B cell (primary cell): ENCODE measurements around the gene HDAC9. TPM values are rescaled to one million over a fixed set of nuclear protein-coding genes. Genes with fewer than 3 reads are reported as not detected.

ENCODE experiments used
- ATAC-seq: fragments of 200-7000 bp; cut with Tn5 transposase; one replicate; pipeline ENCODE4 v1.10.0; 2021; ENCODE audit warnings: low read depth, mild to moderate bottlenecking, moderate number of reproducible peaks, moderate library complexity
- CTCF ChIA-PET: fragments of 350-600 bp; sonication (Branson Sonifier 250); formaldehyde crosslinking; loops from one replicate; lab custom pipeline; 2021; ENCODE audit warnings: antibody characterized with exemption, inconsistent platforms; lab: Charles Lee
- POLR2A ChIA-PET: fragments of 350-600 bp; sonication (Branson Sonifier 250); formaldehyde crosslinking; loops from one replicate; lab custom pipeline; 2021; ENCODE audit warnings: antibody characterized with exemption; lab: Charles Lee
- DNase-seq: peaks from one replicate; pipeline ENCODE4 v3.0.0; 2013
- H2AFZ ChIP-seq: 2 replicates; pipeline ENCODE4 v1.6.1; 2012; ENCODE audit warnings: mild to moderate bottlenecking, low read depth, low read length; ENCODE audit not compliant: insufficient read depth, poor library complexity, severe bottlenecking
- H3K27ac ChIP-seq, 2 donors: 1 replicate in 1 of 2; 2 replicates in 1 of 2; pipeline ENCODE4 v1.5.1; 2012 to 2013; ENCODE audit warnings: low read length in 2 of 2, mild to moderate bottlenecking in 2 of 2, moderate library complexity in 1 of 2
- H3K27me3 ChIP-seq, 4 experiments: fragments of 200-600 bp in 1 of 4; sonication (generic) in 1 of 4; replicated peaks in 1 of 4; 1 replicate in 2 of 4; 2 replicates in 2 of 4; pipeline versions ENCODE4 v1.6.1 to v1.7.0; 2013 to 2016; ENCODE audit warnings: low read length in 3 of 4, mild to moderate bottlenecking in 2 of 4, mixed read lengths in 1 of 4, moderate library complexity in 1 of 4; ENCODE audit not compliant: insufficient read depth in 4 of 4, control insufficient read depth in 3 of 4; ENCODE audit errors: control extremely low read depth in 1 of 4
- H3K36me3 ChIP-seq, 2 experiments: replicated peaks in 1 of 2; 1 replicate in 1 of 2; 2 replicates in 1 of 2; pipeline versions ENCODE4 v1.6.1 to v1.7.1; 2013; ENCODE audit warnings: low read length in 1 of 2; ENCODE audit not compliant: insufficient read depth in 2 of 2, control insufficient read depth in 1 of 2; ENCODE audit errors: control extremely low read depth in 1 of 2, extremely low read depth in 1 of 2
- H3K4me1 ChIP-seq, 2 donors: fragments of 200-600 bp in 1 of 2; sonication (generic) in 1 of 2; 1 replicate in 1 of 2; 2 replicates in 1 of 2; pipeline versions ENCODE4 v1.5.1 to v1.6.1; 2013 to 2017; ENCODE audit warnings: low read length in 2 of 2; ENCODE audit not compliant: control insufficient read depth in 2 of 2, insufficient read depth in 2 of 2
- H3K4me2 ChIP-seq: replicated peaks from 2 replicates; pipeline ENCODE3; 2012; ENCODE audit warnings: mild to moderate bottlenecking, low read depth, low read length; ENCODE audit not compliant: poor library complexity, severe bottlenecking
- H3K4me3 ChIP-seq, 5 experiments: fragments of 200-600 bp in 1 of 5; sonication (generic) in 1 of 5; 1 replicate in 3 of 5; 2 replicates in 2 of 5; pipeline versions ENCODE4 v1.5.1 to v1.7.0; 2011 to 2016; ENCODE audit warnings: low read length in 4 of 5, mild to moderate bottlenecking in 4 of 5, low read depth in 2 of 5, control low read depth in 1 of 5, moderate library complexity in 1 of 5; ENCODE audit not compliant: insufficient read depth in 1 of 5; ENCODE audit errors: control extremely low read depth in 1 of 5, extremely low read depth in 1 of 5
- H3K79me2 ChIP-seq: fragments of 200-600 bp; sonication (generic); one replicate; pipeline ENCODE4 v1.6.0; 2016; ENCODE audit warnings: low read length; ENCODE audit not compliant: control insufficient read depth, insufficient read depth
- H3K9ac ChIP-seq: fragments of 200-600 bp; sonication (generic); 2 replicates; pipeline ENCODE4 v1.6.1; 2017; ENCODE audit warnings: mild to moderate bottlenecking, low read length, moderate library complexity
- H3K9me3 ChIP-seq, 3 donors: one replicate each; pipeline versions ENCODE4 v1.6.1 to v1.7.1; 2013; ENCODE audit warnings: low read length in 2 of 3; ENCODE audit not compliant: control insufficient read depth in 2 of 3, insufficient read depth in 1 of 3; ENCODE audit errors: control extremely low read depth in 1 of 3
- H4K20me1 ChIP-seq: 2 replicates; pipeline ENCODE4 v1.6.0; 2012; ENCODE audit warnings: mild to moderate bottlenecking, low read length; ENCODE audit not compliant: insufficient read depth, control insufficient read depth, poor library complexity, severe bottlenecking
- H3K27ac Mint-ChIP-seq: one replicate; pipeline ENCODE4 v1.8.0; 2021; ENCODE audit warnings: mixed read lengths
- H3K27me3 Mint-ChIP-seq: one replicate; pipeline ENCODE4 v1.8.0; 2021; ENCODE audit warnings: mixed read lengths
- H3K4me1 Mint-ChIP-seq: one replicate; pipeline ENCODE4 v1.8.0; 2021; ENCODE audit warnings: mixed read lengths
- H3K4me3 Mint-ChIP-seq: one replicate; pipeline ENCODE4 v1.8.0; 2021; ENCODE audit warnings: mixed read lengths
- H3K9me3 Mint-ChIP-seq: one replicate; pipeline ENCODE4 v1.8.0; 2022; ENCODE audit warnings: mixed read lengths; ENCODE audit not compliant: insufficient read depth
- EZH2 ChIP-seq: IDR thresholded peaks from 2 replicates; pipeline ENCODE4 v1.6.1; 2012; ENCODE audit warnings: borderline replicate concordance, low read depth, mild to moderate bottlenecking, moderate library complexity, low read length; ENCODE audit not compliant: insufficient read depth, poor library complexity, severe bottlenecking
- WGBS: methylation state at CpG from one replicate; pipeline ENCODE4 v1.1.5; 2013; ENCODE audit warnings: missing lambda C conversion rate; ENCODE audit not compliant: insufficient coverage; 5-methylcytosine and 5-hydroxymethylcytosine counted together
- intact Hi-C: fragments of 100-400 bp; cut with micrococcal nuclease; formaldehyde crosslinking; loops from one replicate; pipeline ENCODE4 v1.10.0; 2022
- polyA plus RNA-seq: library from polyadenylated mRNA; depleted of rRNA; stranded (reverse); fragments of >200 nt; gene quantifications from 2 replicates; pipeline ENCODE4 v1.2.3, GENCODE V29; 2012
- total RNA-seq, 2 donors: library from RNA; stranded (reverse); fragments of 120-200 nt in 1 of 2; gene quantifications; 1 replicate in 1 of 2; 2 replicates in 1 of 2; pipeline versions ENCODE4 v1.2.3 to v1.2.4, GENCODE V29; 2013 to 2022
- TF ChIP-seq, protein P1 (sequence below): fragments of 200-600 bp; IDR thresholded peaks from one replicate; pipeline ENCODE4 v1.8.0; 2022; ENCODE audit warnings: antibody characterized with exemption, mild to moderate bottlenecking

HDAC9 gene
- total and polyA plus RNA-seq, 2 donors (not counting 1 experiment from before 2014, with no cell fraction given), result 49.1 to 64.8 TPM

DNA sequence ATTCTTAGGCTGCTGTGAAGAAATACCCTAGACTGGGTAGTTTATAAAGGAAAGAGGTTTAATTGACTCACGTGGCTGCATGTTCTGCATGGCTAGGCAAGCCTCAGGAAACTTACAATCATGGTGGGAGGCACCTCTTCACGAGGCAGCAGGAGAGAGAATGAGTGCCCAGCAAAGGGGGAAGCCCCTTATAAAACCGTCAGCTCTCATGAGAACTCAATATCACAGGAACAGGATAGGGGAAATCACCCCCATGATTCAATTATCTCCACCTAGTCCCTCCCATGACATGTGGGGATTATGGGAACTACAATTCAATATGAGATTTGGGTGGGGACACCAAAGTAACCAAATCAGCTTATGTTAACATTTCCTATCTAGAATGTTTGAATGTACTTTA lies 362.7 kb downstream of the HDAC9 start:
- no peak overlapping the region for H3K27ac ChIP-seq
- H3K27me3 Mint-ChIP-seq, result no peaks in the 10 kb centered on the region
- ChIA-PET POLR2A (no interaction called here), CTCF (no interaction called here)
- peaks cover 1% of the 10 kb centered on the region for H3K9me3 Mint-ChIP-seq
- H3K4me1 Mint-ChIP-seq, result no peaks in the 10 kb centered on the region
- no peak overlapping the region for H3K27ac Mint-ChIP-seq
- H3K9ac ChIP-seq, result no peak overlapping the region
- H3K9me3 ChIP-seq, result peaks cover 0 to 2% (median 0%) of the 10 kb centered on the region in 3 donors
- no peaks in the 10 kb centered on the region for H3K4me1 ChIP-seq
- H3K4me2 ChIP-seq, result no peak overlapping the region
- intact Hi-C loops, result no loop called here
- DNase-seq (no peak), ATAC-seq (no peak)
- H3K4me3 ChIP-seq, result no peak overlapping the region
- no CpG with 5 or more reads among the region's 3 CpGs for WGBS
- H3K27me3 ChIP-seq, result no peaks in the 10 kb centered on the region
- no peaks in the 10 kb centered on the region for H4K20me1 ChIP-seq
- no peaks in the 10 kb centered on the region for H3K79me2 ChIP-seq
- TF ChIP-seq, protein P1, sequence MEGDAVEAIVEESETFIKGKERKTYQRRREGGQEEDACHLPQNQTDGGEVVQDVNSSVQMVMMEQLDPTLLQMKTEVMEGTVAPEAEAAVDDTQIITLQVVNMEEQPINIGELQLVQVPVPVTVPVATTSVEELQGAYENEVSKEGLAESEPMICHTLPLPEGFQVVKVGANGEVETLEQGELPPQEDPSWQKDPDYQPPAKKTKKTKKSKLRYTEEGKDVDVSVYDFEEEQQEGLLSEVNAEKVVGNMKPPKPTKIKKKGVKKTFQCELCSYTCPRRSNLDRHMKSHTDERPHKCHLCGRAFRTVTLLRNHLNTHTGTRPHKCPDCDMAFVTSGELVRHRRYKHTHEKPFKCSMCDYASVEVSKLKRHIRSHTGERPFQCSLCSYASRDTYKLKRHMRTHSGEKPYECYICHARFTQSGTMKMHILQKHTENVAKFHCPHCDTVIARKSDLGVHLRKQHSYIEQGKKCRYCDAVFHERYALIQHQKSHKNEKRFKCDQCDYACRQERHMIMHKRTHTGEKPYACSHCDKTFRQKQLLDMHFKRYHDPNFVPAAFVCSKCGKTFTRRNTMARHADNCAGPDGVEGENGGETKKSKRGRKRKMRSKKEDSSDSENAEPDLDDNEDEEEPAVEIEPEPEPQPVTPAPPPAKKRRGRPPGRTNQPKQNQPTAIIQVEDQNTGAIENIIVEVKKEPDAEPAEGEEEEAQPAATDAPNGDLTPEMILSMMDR, result no peak
- TF ChIP-seq EZH2, result no peak
- H2AFZ ChIP-seq, result no peak overlapping the region
- H3K36me3 ChIP-seq, result no peaks in the 10 kb centered on the region
- H3K4me3 Mint-ChIP-seq, result no peak overlapping the region

DNA sequence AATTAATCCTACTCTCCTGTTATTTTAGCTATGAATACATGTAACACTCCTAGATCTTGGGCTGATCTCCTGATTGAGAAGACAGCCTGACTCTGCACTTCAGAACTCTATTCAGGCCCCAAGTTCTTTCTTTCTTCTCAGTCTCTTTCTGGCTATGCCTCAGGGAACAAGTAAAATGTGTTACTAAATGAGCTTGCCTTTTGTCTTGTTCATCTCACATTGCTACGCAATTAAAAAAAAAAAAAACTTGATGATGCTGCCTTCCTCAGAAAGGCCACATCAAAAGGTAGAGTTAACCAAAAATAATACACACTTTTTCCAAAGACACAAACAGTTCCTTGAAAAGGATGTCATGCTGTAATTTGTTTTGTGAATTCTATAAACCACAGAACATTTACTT lies 363.8 kb downstream of the HDAC9 start:
- Histone ChIP-seq H3K36me3 (no peaks in the 10 kb centered on the region), H3K4me2 (no peak overlapping the region), H3K27ac (no peak overlapping the region), H3K79me2 (no peaks in the 10 kb centered on the region), H2AFZ (no peak overlapping the region), H3K4me1 (no peaks in the 10 kb centered on the region), H3K9me3 (peaks cover 0 to 2% (median 0%) of the 10 kb centered on the region in 3 donors), H3K27me3 (no peaks in the 10 kb centered on the region), H3K9ac (no peak overlapping the region), H3K4me3 (no peak overlapping the region), H4K20me1 (no peaks in the 10 kb centered on the region)
- Mint-ChIP-seq H3K4me1 (no peaks in the 10 kb centered on the region), H3K9me3 (peaks cover 1% of the 10 kb centered on the region), H3K27ac (no peak overlapping the region), H3K27me3 (no peaks in the 10 kb centered on the region), H3K4me3 (no peak overlapping the region)
- ChIA-PET POLR2A (no interaction called here), CTCF (no interaction called here)
- DNase-seq (no peak), ATAC-seq (no peak)
- TF ChIP-seq EZH2, result no peak
- TF ChIP-seq, protein P1, result no peak
- WGBS, result no CpG with 5 or more reads among the region's 1 CpG
- intact Hi-C loops, result no loop called here
